Stimulated activated naive CD8-positive, alpha-beta T cell treated with anti-CD3 and anti-CD28 coated beads, Interleukin-15, amount 100 ng/mL, for 72 hours (primary cell): Measurements from ENCODE around the gene GPBAR1.

Experiments
- ATAC-seq: fragments of 150-1000 bp; cut with Tn5 transposase; 2 replicates; pipeline ENCODE4 v1.10.0; 2021; ENCODE audit warnings: mild to moderate bottlenecking, moderate library complexity
- DNase-seq, 2 donors: peaks; one replicate each; pipeline ENCODE4 v3.0.0; 2021 to 2022
- H3K27ac Mint-ChIP-seq, 2 donors: one replicate each; pipeline ENCODE4 v1.8.0; 2022; ENCODE audit warnings: mild to moderate bottlenecking in 2 of 2, mixed read lengths in 2 of 2, moderate library complexity in 2 of 2
- H3K27me3 Mint-ChIP-seq: one replicate; pipeline ENCODE4 v1.8.0; 2022; ENCODE audit warnings: mixed read lengths
- H3K4me1 Mint-ChIP-seq: one replicate; pipeline ENCODE4 v1.8.0; 2022; ENCODE audit warnings: mild to moderate bottlenecking, mixed read lengths
- H3K4me3 Mint-ChIP-seq, 2 donors: one replicate each; pipeline ENCODE4 v1.8.0; 2022; ENCODE audit warnings: mild to moderate bottlenecking in 2 of 2, mixed read lengths in 2 of 2, moderate library complexity in 1 of 2
- H3K9me3 Mint-ChIP-seq, 2 donors: one replicate each; pipeline ENCODE4 v1.8.0; 2022; ENCODE audit warnings: mixed read lengths in 2 of 2

Gene GPBAR1

DNA sequence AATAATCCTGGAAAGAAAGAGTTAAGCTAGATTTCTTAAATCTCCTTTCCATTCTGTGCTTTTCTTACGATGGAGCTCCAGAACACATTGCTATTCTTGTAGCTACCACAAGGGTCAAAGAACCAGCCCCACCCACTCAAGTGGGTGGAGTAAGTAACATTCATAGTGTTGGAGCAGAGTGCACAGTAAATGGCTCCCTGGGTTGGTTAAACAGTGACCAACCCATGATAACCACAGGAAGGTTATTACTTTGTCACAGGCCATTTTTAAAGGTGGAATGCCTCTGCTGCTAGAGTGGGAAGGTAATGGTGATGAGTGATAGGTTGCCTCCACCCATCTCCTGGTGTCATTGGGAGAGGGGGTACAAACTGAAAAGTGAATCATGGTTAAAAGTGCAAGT, 29.9 kb upstream of the GPBAR1 start:
- ATAC-seq (peak; percentile 86), DNase-seq (peak; percentile 26 to 46)
- Mint-ChIP-seq H3K27ac (peak overlapping the region; percentile 56 to 89), H3K9me3 (no peaks in the 10 kb centered on the region), H3K27me3 (no peaks in the 10 kb centered on the region), H3K4me1 (peaks cover 68% of the 10 kb centered on the region), H3K4me3 (peak overlapping the region; percentile 9 to 70)

DNA sequence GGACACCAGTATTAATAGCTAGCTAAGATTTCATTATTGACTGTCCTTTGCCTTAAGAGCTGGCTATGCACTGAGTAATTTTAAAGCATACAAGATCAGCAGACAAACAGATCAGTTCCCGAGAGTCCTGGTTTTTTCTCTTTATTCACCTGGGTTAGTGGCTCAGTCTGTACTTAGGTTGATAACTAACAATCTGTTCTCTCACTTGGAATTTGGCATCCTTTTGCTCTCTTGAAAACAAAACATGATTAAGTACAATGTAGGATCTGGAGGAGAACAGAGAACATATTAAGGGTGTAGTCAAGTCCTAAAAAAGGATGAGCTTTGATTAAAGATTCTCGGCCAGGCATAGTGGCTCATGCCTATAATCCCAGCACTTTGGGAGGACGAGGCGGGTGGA, 27.3 kb upstream of the GPBAR1 start:
- H3K4me1 Mint-ChIP-seq: peaks cover 41% of the 10 kb centered on the region
- H3K27ac Mint-ChIP-seq: peak overlapping the region in 1 of 2 donors; percentile 86
- no peaks in the 10 kb centered on the region for H3K9me3 Mint-ChIP-seq
- no peaks in the 10 kb centered on the region for H3K27me3 Mint-ChIP-seq
- H3K4me3 Mint-ChIP-seq: no peak overlapping the region
- DNase-seq: no peak
- no peak for ATAC-seq

DNA sequence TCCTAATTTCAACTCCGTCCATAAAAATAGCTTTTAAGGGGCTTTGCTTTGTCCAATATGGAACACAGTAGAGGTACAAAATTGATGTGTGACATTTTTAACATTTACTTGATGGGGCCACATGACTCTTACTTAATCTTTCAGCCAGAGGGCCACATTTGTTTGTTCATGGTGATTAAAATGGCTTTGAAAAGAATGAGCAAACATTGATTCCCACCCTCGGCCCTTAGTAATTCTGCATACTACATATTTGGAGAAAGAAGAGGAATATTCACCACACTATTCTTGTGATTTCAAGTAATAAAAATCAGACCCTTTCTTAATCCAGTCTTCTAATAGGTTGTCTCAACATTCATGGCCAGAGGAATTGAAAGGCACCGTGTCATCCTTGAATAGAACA, 26.3 kb upstream of the GPBAR1 start:
- Mint-ChIP-seq H3K9me3 (no peaks in the 10 kb centered on the region), H3K27me3 (no peaks in the 10 kb centered on the region), H3K4me3 (no peak overlapping the region), H3K27ac (peak overlapping the region in 1 of 2 donors; percentile 25), H3K4me1 (peaks cover 37% of the 10 kb centered on the region)
- ATAC-seq (no peak), DNase-seq (no peak)

DNA sequence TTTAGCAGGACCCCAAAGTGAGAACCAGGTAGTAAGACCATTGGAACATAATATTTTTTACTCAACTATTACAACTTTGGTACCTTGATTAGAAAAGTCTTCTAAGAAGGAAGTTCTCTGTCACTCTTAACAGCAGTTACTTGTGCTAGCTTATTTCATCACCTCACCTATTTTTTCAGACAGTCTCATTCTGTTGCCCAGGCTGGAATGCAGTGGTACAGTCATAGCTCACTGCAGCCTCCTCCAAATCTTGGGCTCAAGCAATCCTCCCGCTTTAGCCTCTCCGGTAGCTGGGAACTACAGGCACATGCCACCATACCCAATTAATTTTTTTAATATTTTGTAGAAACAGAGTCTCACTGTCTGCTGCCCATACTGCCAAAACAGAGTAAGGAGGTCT, 25.8 kb upstream of the GPBAR1 start:
- ATAC-seq (no peak), DNase-seq (no peak)
- H3K4me1 Mint-ChIP-seq: peaks cover 36% of the 10 kb centered on the region
- no peaks in the 10 kb centered on the region for H3K27me3 Mint-ChIP-seq
- peak overlapping the region; percentile 67 to 88 for H3K27ac Mint-ChIP-seq
- H3K9me3 Mint-ChIP-seq: no peaks in the 10 kb centered on the region
- no peak overlapping the region for H3K4me3 Mint-ChIP-seq

DNA sequence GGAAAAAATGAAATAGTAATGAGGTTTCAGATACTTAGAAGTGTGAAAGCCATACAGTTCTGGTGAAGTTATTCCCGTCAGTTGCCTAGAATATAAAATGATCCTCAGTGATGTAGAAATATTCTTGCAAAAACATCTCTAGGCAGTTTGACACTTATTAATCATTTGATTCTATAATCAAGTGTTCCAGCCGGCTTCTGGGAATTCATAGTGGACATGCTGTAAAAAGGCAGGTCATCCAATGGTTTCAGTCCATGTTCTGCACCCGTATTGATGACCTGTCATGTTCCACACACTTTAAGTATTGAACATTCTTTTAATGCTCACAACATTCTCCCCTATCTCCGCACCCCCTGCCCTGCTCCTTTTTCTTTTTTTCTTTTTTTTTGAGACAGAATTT, 24.0 kb upstream of the GPBAR1 start:
- ATAC-seq (no peak), DNase-seq (no peak)
- Mint-ChIP-seq H3K4me1 (peaks cover 18% of the 10 kb centered on the region), H3K27me3 (no peaks in the 10 kb centered on the region), H3K4me3 (no peak overlapping the region), H3K9me3 (no peaks in the 10 kb centered on the region), H3K27ac (no peak overlapping the region)

DNA sequence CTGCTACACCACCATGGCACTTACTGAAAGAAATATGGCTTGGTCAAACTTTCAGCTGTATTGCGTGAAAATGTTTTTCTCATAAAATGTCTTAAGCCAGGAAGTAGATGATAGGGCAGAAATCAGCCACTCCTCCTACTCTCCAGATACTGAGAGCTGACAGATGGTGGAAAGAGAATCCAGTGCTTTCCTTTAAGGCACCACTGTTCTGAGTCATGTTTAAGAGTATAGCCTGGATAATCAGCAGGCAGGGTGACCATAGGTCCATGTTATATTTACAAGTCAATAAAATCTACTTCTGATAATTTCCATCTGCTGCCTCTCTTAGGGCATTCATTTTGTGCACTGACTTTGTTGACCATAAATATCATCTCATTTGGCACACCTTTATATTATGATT, 21.9 kb upstream of the GPBAR1 start:
- Mint-ChIP-seq H3K27ac (no peak overlapping the region), H3K27me3 (no peaks in the 10 kb centered on the region), H3K9me3 (no peaks in the 10 kb centered on the region), H3K4me1 (peaks cover 23% of the 10 kb centered on the region), H3K4me3 (no peak overlapping the region)
- ATAC-seq (no peak), DNase-seq (no peak)

DNA sequence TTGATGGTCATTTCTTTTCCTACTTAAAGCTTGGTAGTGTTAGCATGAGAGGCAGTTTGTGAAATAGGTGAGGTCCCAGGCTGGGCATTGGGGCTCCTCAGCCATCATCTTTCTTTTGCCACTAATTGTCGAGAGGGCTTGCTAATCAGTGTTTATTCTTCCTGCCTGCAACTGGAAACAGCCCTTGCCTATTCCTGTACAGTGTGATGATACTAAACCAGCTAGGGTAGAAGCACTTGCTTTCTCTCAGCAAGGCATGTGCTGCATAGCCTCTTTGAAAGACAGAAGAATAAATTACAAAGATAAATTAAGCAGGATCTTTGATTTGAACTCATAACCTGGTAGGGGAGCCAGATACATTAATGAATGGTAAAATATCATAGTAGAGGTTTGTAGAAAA, 16.6 kb upstream of the GPBAR1 start:
- H3K4me1 Mint-ChIP-seq: peaks cover 42% of the 10 kb centered on the region
- no peak overlapping the region for H3K4me3 Mint-ChIP-seq
- no peak for ATAC-seq
- DNase-seq: no peak
- no peaks in the 10 kb centered on the region for H3K9me3 Mint-ChIP-seq
- no peaks in the 10 kb centered on the region for H3K27me3 Mint-ChIP-seq
- peak overlapping the region; percentile 80 to 91 for H3K27ac Mint-ChIP-seq

DNA sequence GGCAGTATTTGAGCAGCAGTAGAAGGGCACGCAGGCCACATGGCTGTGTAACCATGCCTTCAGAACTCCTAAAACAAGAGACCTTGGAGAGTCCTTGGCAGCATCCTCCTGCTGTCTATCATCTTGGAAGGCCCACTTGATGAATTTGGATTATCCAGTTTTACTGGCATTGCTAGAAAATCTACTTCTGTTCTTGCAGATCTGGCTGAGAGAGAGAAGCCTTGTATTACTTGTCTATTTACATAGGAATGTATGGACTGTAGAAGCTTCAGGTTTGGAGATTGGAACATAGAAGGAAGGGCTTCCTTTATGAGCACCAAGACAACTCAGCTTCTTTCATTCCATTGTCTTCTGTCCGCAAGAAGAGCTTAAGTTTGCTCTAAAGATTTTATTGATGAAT, 16.1 kb upstream of the GPBAR1 start:
- H3K27ac Mint-ChIP-seq: peak overlapping the region; percentile 80 to 91
- H3K9me3 Mint-ChIP-seq: no peaks in the 10 kb centered on the region
- ATAC-seq (no peak), DNase-seq (no peak)
- peaks cover 42% of the 10 kb centered on the region for H3K4me1 Mint-ChIP-seq
- peak overlapping the region in 1 of 2 donors; percentile 14 for H3K4me3 Mint-ChIP-seq
- H3K27me3 Mint-ChIP-seq: no peaks in the 10 kb centered on the region

DNA sequence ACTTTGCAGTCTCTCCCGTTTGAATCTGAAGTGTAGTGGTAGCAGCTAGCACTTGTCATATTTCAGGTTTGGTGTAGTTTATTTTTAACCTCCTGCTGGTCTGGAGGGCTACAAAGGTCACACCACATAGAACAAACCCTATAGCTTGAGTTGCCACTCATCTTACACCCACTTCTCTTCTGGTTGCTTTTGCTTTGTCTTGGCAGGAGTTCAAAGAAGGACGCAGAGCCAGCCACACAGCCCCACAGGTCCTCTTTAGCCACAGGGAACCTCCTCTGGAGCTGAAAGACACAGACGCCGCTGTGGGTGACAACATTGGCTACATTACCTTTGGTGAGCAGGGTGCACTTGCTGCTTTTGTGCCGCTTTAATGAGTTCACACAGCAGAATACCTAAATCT, 15.6 kb upstream of the GPBAR1 start:
- no peaks in the 10 kb centered on the region for H3K9me3 Mint-ChIP-seq
- peak overlapping the region in 1 of 2 donors; percentile 14 for H3K4me3 Mint-ChIP-seq
- DNase-seq: no peak
- peak overlapping the region in 1 of 2 donors; percentile 91 for H3K27ac Mint-ChIP-seq
- H3K4me1 Mint-ChIP-seq: peaks cover 41% of the 10 kb centered on the region
- no peaks in the 10 kb centered on the region for H3K27me3 Mint-ChIP-seq
- peak; percentile 55 for ATAC-seq

DNA sequence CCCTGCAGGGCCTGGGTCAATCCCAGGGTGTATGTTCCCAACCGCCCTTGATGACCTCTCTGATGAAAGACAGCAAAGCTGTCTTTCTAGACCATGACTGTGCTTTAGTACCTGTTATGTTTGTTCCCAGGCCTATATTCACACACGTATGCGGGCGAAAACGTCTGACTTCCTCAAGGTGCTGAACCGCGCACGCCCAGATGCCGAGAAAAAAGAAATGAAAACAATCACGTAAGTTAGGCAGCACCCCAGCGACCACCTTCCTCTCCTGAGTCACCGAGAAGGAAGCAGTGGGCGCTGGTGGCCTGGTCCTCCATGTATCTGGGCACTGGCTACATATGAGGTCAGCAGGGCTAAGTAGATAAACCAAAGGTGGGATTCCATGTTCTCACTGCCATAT, 11.1 kb upstream of the GPBAR1 start:
- Mint-ChIP-seq H3K4me3 (no peak overlapping the region), H3K27ac (peak overlapping the region; percentile 42 to 69), H3K27me3 (no peaks in the 10 kb centered on the region), H3K4me1 (peaks cover 44% of the 10 kb centered on the region), H3K9me3 (no peaks in the 10 kb centered on the region)
- ATAC-seq (no peak), DNase-seq (no peak)

DNA sequence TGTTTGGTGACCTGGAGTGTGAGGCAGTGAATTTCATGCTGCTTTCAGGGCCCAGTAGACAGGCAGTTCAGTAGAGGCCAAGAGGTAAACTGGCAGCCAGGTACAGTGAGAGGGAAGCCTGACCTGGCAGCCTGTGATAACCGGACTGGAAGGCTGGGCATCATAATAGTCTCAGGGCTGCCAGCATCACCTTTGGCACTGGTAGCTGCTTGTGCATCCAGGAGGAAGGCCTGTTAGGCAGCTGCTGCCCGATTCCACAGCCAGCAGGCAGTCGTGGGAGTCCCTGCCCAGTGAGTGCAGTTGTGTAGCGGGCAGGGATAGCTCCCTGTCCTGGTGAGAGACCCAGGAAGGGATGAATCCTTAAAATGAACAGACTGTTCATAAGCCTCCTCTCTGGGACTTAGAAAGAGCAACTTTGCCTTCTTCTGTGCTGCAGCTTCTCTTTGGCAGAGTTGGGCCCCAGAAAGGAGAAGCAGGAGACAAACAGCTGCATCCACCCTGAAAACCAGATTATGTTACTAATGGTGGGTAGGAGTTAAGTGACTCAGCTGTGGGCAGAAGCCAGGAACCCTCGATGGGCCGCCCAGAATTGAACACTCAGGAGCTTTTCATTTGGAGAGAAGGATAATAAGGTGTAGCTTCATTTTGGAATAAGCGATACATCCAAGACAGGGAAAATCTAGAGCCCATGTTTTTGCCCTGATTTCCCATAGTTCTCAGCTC, 8.1 kb upstream of the GPBAR1 start:
- Mint-ChIP-seq H3K4me3 (no peak overlapping the region), H3K27me3 (no peaks in the 10 kb centered on the region), H3K4me1 (peaks cover 59% of the 10 kb centered on the region), H3K9me3 (no peaks in the 10 kb centered on the region), H3K27ac (peak overlapping the region in 1 of 2 donors; percentile 88)
- no peak for ATAC-seq
- DNase-seq: no peak

DNA sequence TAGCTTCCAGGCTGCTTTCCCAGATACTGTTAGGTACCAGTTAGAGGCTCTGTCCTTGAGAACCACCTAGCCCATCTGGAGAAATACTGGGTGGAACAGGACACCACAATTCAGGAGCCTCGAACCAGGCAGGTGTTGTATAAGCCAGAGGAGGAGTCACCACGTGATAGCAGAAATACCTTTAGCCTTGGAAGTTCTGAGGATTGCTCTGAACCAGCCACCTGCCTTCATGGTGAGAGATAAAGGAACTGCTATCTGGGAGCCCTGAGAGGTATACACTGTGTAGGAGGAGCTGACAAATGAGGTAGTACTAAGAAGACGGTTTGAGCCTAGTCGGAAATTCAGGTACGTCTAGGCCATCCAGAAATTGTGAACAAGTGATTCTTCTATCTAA, 7.6 kb upstream of the GPBAR1 start:
- DNase-seq (no peak), ATAC-seq (no peak)
- H3K27ac Mint-ChIP-seq: peak overlapping the region in 1 of 2 donors; percentile 88
- no peaks in the 10 kb centered on the region for H3K9me3 Mint-ChIP-seq
- no peak overlapping the region for H3K4me3 Mint-ChIP-seq
- no peaks in the 10 kb centered on the region for H3K27me3 Mint-ChIP-seq
- H3K4me1 Mint-ChIP-seq: peaks cover 64% of the 10 kb centered on the region

DNA sequence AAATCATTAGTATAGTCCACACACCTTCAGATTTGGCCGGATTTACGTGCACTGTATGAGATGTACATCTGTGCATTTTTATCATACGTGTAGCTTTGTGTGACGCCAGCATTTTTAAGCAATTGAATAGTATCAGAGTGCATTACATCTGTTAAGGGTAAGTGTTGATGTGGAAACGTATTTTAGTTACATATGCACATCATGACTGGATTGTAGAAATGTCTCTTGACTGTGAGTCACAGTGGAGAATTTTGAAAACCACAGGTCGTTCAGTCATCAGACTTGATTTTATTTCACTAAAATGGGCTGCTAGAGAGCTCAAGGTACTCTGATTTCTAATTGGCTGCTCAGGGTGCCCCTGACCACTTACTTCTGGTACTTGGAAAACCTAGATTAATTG, 5.4 kb upstream of the GPBAR1 start:
- H3K4me3 Mint-ChIP-seq: no peak overlapping the region
- H3K27ac Mint-ChIP-seq: peak overlapping the region in 1 of 2 donors; percentile 35
- DNase-seq (no peak), ATAC-seq (no peak)
- H3K27me3 Mint-ChIP-seq: no peaks in the 10 kb centered on the region
- peaks cover 70% of the 10 kb centered on the region for H3K4me1 Mint-ChIP-seq
- H3K9me3 Mint-ChIP-seq: no peaks in the 10 kb centered on the region

DNA sequence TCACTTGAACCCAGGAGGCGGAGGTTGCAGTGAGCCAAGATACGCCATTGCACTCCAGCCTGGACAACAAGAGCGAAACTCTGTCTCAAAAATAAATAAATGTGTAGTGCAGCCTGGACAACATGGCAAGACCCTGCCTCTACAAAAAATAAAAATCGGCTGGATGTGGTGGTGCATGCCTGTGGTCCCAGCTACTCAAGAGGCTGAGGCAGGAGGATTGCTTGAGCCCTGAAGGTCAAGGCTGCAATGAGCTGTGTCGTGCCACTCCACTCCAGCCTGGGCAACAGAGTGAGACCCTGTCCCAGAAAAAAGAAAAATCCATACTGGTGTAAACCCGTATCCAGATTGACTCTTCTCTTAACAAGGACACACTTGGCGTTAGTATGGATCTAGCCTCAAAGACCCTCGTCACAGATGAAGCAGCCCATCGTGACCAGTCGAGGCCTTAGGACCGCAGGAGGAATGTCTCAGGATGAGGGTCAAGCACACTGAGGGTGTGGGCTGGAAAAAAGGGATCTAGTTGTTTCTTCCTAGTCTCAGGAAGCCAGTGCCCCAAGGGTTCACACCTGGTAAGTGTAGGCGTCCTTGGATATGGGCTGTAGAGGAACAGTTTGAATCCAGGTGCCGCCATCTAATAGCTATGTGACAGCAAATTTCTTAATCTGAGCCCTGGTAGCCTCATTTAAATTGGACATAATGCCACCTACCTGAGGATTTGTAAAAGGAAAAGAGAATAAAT, 4.0 kb upstream of the GPBAR1 start:
- ATAC-seq: peak; percentile 1
- peaks cover 58% of the 10 kb centered on the region for H3K4me1 Mint-ChIP-seq
- H3K27me3 Mint-ChIP-seq: no peaks in the 10 kb centered on the region
- no peaks in the 10 kb centered on the region for H3K9me3 Mint-ChIP-seq
- no peak overlapping the region for H3K4me3 Mint-ChIP-seq
- H3K27ac Mint-ChIP-seq: peak overlapping the region; percentile 78 to 84
- DNase-seq: no peak

DNA sequence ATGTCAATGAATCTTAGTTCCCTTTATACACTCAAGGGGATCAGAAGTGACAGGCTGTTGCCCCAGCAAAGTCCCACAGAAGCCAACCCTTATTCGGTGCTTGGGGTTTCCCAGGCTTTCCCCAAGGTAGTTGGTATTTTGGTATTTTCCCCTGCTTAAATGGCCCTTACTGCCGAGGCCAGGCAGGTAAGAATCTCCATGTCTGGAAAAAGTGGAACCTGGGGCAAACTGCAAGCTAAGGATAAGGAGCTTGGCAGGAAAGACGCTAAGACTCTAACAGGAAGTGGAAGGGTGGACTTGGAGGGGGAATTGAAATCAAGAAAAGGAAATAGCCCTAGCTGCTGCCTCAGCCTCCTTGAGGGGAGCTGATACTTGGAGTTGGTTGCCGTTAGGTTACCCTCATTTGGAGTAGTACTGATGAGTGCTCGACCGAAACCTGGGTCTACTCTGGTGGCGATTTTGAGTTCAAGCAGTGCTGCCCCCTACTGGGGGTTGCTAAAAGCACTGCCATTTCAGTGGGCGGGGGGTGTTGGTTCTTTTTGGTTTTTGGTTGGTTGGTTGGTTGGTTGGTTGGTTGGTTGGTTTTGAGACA, 3.3 kb upstream of the GPBAR1 start:
- DNase-seq (peak; percentile 72 to 79), ATAC-seq (peak; percentile 90)
- peak overlapping the region; percentile 10 to 11 for H3K4me3 Mint-ChIP-seq
- no peaks in the 10 kb centered on the region for H3K27me3 Mint-ChIP-seq
- peaks cover 54% of the 10 kb centered on the region for H3K4me1 Mint-ChIP-seq
- peak overlapping the region; percentile 84 to 90 for H3K27ac Mint-ChIP-seq
- H3K9me3 Mint-ChIP-seq: no peaks in the 10 kb centered on the region
